Activated T-cell treated with anti-CD3 and anti-CD28 coated beads, Interleukin-2, amount 50 U/mL, for 24 hours (primary cell): ENCODE data around the gene SCAANT1.
A peak's percentile ranks its signal among the peaks of the same experiment; 100 is the strongest.

Experiments used
- DNase-seq: peaks from one replicate; pipeline ENCODE4 v3.0.0-alpha.2; 2020
- H3K27ac Mint-ChIP-seq: 2 replicates; pipeline ENCODE4 v1.8.0; 2020; ENCODE audit warnings: mild to moderate bottlenecking, mixed read lengths
- H3K27me3 Mint-ChIP-seq: 2 replicates; pipeline ENCODE4 v1.8.0; 2020; ENCODE audit warnings: mixed read lengths
- H3K36me3 Mint-ChIP-seq: 2 replicates; pipeline ENCODE4 v1.8.0; 2020; ENCODE audit warnings: low read depth, mixed read lengths
- H3K4me1 Mint-ChIP-seq: 2 replicates; pipeline ENCODE4 v1.8.0; 2020; ENCODE audit warnings: low read depth, mixed read lengths
- H3K4me3 Mint-ChIP-seq: 2 replicates; pipeline ENCODE4 v1.8.0; 2020; ENCODE audit warnings: mild to moderate bottlenecking, moderate library complexity, mixed read lengths
- H3K9me3 Mint-ChIP-seq: 2 replicates; pipeline ENCODE4 v1.8.0; 2020; ENCODE audit warnings: mixed read lengths

Gene SCAANT1

GRCh38 chr3:63945558-63946096 is 33.4 kb upstream of the SCAANT1 start:
- Mint-ChIP-seq H3K9me3 (no peaks in the 10 kb centered on the region), H3K36me3 (peaks cover 73% of the 10 kb centered on the region), H3K27ac (peak overlapping the region; percentile 4), H3K27me3 (no peaks in the 10 kb centered on the region), H3K4me1 (peaks cover 68% of the 10 kb centered on the region), H3K4me3 (no peak overlapping the region)
- no peak for DNase-seq

DNA sequence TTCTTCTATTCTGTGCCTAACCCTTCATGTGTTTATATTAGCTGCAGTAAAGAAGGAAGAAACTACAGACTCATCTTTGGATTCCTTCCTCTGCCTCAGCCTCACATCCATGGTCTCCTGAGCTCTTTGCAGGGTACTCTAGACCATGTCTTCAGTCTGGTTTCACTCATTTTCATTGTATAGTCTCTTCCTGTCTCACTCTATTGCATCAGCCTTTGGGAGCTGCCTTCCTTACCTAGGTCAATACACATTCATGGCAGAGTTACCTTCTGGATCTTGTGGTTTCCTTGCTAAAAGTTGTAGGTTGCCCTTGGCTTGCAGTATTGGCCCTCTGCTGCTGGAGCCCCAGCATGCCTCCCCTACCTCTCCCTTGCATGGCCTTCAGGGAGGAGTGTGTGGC is 31.5 kb upstream of the SCAANT1 start:
- DNase-seq = no peak
- no peaks in the 10 kb centered on the region for H3K27me3 Mint-ChIP-seq
- H3K4me1 Mint-ChIP-seq = peaks cover 70% of the 10 kb centered on the region
- H3K27ac Mint-ChIP-seq = peak overlapping the region; percentile 35
- peaks cover 81% of the 10 kb centered on the region for H3K36me3 Mint-ChIP-seq
- no peak overlapping the region for H3K4me3 Mint-ChIP-seq
- H3K9me3 Mint-ChIP-seq = no peaks in the 10 kb centered on the region

DNA sequence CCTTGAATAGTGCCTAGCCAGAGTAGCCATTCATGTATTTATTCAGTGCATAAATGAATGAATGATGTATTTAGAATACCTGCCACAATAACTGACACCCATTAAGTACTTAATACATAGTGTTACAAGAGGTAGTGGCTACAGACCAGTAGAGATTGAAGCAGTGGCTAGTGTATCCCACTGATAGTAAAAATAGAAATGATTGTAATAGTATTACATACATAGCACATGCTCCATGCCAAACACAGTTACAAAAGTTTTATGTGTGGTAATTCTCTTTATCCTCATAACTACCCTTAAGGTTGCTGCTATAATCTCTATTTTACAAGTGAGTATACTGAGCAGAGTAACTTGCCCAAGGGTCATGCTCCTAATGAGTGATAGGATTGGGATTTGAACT is 30.3 kb upstream of the SCAANT1 start:
- Mint-ChIP-seq H3K4me1 (peaks cover 71% of the 10 kb centered on the region), H3K36me3 (peaks cover 76% of the 10 kb centered on the region), H3K27me3 (no peaks in the 10 kb centered on the region), H3K4me3 (no peak overlapping the region), H3K9me3 (no peaks in the 10 kb centered on the region), H3K27ac (no peak overlapping the region)
- DNase-seq = no peak

DNA sequence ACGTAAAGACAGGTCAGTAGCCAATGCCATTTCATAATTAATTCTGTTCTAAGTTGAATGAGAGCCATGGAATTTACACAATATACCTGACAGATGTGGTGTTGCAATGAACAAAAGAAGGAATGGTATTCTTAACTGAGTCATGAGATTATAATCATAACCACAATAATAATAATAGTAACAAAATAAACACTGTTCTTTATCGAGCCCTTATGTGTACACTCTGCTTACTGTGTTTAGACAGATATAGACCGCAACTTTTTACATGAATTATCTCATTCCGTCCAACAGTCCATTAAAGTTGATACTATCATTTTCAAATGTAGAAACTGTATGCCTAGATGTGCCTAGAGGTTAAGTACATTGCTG is 28.2 kb upstream of the SCAANT1 start:
- no peaks in the 10 kb centered on the region for H3K27me3 Mint-ChIP-seq
- no peak for DNase-seq
- no peak overlapping the region for H3K27ac Mint-ChIP-seq
- no peaks in the 10 kb centered on the region for H3K9me3 Mint-ChIP-seq
- no peak overlapping the region for H3K4me3 Mint-ChIP-seq
- H3K4me1 Mint-ChIP-seq = peaks cover 68% of the 10 kb centered on the region
- H3K36me3 Mint-ChIP-seq = peaks cover 81% of the 10 kb centered on the region

DNA sequence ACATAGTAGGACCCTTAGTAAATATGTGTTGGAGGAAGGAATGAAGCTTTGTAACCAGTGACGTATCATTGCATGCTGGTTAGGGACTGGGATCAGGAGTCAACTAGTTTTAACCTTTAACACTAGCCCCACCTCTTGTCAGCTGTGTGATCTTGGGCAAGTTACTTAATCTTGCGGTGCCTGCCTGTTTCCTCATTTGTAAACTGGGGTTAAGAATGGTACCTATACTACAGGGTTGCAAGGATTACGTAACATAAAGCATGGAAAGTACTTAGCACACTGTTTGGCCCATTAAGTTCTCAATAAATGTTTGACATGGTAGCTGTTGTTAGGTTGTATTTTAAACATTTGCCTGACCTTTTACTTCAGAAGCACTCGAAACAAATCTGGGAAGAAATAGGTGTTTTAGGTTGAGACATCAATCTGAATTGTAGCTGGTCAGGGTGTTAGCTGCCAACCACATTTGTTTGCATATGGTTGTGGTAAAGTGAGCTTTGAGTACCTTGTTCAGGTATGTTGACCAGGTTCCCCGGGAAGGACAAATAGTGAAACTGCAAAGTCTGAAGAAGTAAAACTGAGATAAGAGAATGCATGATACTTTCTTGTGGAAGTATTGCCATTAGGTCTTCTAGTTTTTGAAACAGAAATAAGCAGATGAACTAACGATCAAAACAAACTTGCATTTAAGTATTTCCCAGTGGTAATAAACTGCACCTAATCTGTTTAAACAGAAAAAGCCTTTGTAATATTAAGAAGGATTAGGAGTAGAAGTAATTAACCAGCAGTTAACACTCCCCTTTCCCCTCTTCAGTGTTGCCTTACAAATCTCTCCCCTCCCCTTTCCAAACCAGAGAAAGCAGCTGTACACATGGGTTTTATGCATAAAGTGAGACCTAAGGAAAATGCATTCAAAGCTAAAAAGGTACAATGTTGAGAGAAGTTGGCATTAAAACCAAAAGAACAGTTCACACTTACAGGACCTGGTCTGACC is 25.8 kb upstream of the SCAANT1 start:
- no peaks in the 10 kb centered on the region for H3K27me3 Mint-ChIP-seq
- peaks cover 75% of the 10 kb centered on the region for H3K36me3 Mint-ChIP-seq
- H3K4me1 Mint-ChIP-seq = peaks cover 71% of the 10 kb centered on the region
- no peak for DNase-seq
- H3K4me3 Mint-ChIP-seq = no peak overlapping the region
- H3K27ac Mint-ChIP-seq = no peak overlapping the region
- H3K9me3 Mint-ChIP-seq = no peaks in the 10 kb centered on the region

GRCh38 chr3:63936925-63937324 is 24.7 kb upstream of the SCAANT1 start:
- Mint-ChIP-seq H3K27me3 (no peaks in the 10 kb centered on the region), H3K27ac (no peak overlapping the region), H3K9me3 (no peaks in the 10 kb centered on the region), H3K36me3 (peaks cover 77% of the 10 kb centered on the region), H3K4me3 (no peak overlapping the region), H3K4me1 (peaks cover 78% of the 10 kb centered on the region)
- DNase-seq = no peak

GRCh38 chr3:63934041-63934866 is 22.1 kb upstream of the SCAANT1 start:
- Mint-ChIP-seq H3K27me3 (no peaks in the 10 kb centered on the region), H3K4me1 (peaks cover 77% of the 10 kb centered on the region), H3K4me3 (peak overlapping the region; percentile 7), H3K27ac (peak overlapping the region; percentile 83), H3K36me3 (peaks cover 81% of the 10 kb centered on the region), H3K9me3 (no peaks in the 10 kb centered on the region)
- DNase-seq = no peak

DNA sequence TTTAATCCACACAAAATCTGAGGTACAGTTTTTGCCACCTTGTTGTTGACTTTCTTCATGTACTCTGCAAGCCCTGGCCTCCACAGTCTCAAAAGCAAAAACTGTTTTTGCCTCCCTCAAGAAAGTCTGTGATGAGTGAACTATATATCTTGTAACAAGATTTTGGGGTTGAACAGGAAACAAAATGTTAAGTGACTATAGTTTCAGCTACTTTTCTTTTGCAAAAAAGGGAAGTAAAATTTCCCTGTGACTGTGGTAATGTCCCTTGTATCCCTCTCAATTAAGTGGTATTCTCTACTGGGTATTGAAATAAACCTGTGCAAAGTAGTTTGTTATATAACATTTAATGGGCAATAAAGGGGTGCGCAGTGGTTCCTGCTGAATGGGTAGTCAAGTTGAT is 21.3 kb upstream of the SCAANT1 start:
- Mint-ChIP-seq H3K27me3 (no peaks in the 10 kb centered on the region), H3K9me3 (no peaks in the 10 kb centered on the region), H3K27ac (peak overlapping the region; percentile 83), H3K4me3 (peak overlapping the region; percentile 7), H3K4me1 (peaks cover 77% of the 10 kb centered on the region), H3K36me3 (peaks cover 82% of the 10 kb centered on the region)
- DNase-seq = no peak

DNA sequence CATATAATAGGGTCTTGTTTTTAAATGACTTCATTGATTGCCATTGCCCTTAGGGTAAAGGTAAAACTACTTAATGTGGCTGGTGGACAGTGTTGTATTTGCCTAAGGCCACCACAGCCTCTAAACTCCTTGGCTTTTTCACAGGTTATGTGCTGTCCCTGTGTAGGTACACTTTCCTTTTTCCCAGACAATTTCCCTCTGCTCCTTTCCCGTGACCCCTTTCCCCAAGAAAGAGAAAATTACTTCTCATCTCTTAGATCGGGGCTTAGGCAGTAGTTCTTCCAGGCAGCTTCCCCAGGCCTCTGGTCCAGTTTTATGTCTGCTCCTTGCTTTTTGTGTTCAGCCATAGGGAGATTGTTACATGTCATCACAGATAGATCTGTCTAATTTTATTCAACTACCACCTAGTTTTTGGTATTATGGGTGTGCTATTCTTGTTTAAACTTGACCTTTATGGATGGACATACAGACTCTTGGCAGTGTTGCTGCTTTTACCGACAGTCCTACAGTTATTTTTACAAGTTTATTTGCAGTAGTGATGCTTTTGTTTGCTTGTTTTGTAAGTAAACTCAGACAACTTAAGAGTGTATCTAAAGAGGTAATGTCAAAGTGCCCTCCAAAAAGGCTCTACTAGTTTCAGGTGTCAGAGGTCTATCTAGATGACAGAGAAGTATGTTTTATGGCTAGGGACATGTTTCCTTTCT is 20.5 kb upstream of the SCAANT1 start:
- H3K9me3 Mint-ChIP-seq = no peaks in the 10 kb centered on the region
- no peaks in the 10 kb centered on the region for H3K27me3 Mint-ChIP-seq
- H3K4me1 Mint-ChIP-seq = peaks cover 72% of the 10 kb centered on the region
- H3K4me3 Mint-ChIP-seq = no peak overlapping the region
- peaks cover 88% of the 10 kb centered on the region for H3K36me3 Mint-ChIP-seq
- peak overlapping the region; percentile 83 for H3K27ac Mint-ChIP-seq
- DNase-seq = no peak

DNA sequence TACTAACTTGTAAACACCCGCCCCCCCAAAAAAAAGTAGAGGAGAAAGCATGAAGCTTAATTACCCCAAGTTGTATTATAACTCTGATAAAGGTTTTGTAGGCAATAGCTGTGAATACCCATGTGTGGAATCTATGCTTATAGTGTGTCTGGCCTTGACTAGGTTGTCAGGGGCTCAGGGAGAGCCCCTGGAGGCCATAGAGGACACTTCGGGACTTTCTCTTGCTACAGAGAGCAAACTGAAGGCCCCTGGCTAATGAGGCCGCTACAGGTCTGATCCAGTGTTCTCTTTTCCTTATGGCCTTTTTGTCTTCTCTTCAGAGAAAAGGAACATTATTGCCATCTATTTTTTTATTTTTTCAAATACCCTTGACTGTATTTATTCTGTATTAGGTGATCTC is 19.1 kb upstream of the SCAANT1 start:
- Mint-ChIP-seq H3K9me3 (no peaks in the 10 kb centered on the region), H3K27ac (no peak overlapping the region), H3K4me1 (peaks cover 67% of the 10 kb centered on the region)

GRCh38 chr3:63927422-63928280 is 15.5 kb upstream of the SCAANT1 start:
- Mint-ChIP-seq H3K27me3 (no peaks in the 10 kb centered on the region), H3K4me1 (peaks cover 62% of the 10 kb centered on the region), H3K9me3 (no peaks in the 10 kb centered on the region), H3K27ac (no peak overlapping the region), H3K36me3 (peaks cover 96% of the 10 kb centered on the region), H3K4me3 (no peak overlapping the region)
- no peak for DNase-seq

More for the DNA sequence above, 19.1 kb upstream of the SCAANT1 start:
- Mint-ChIP-seq H3K36me3 (peaks cover 89% of the 10 kb centered on the region), H3K27me3 (no peaks in the 10 kb centered on the region), H3K4me3 (no peak overlapping the region)
- DNase-seq = no peak

DNA sequence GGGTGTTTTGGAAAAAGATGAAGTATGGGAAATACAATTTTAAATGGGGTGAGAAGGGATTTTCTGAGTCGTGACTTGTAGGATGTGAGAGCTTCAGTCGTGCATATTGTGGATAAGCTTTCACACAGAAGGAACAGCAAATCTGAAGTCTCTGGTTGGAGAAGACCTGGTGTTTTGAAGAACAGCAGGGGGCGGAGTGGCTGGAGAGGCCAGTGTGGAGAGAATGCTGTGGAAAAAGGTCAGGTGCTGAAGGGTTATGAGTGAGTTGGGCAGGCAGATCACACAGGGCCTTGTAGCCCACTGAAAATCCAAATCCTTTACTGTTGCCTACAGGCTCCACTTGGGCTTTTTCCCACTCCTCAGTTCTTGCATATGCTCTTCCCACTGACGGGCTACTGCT is 14.1 kb upstream of the SCAANT1 start:
- Mint-ChIP-seq H3K27ac (no peak overlapping the region), H3K4me1 (peaks cover 58% of the 10 kb centered on the region), H3K9me3 (no peaks in the 10 kb centered on the region), H3K27me3 (no peaks in the 10 kb centered on the region), H3K4me3 (no peak overlapping the region), H3K36me3 (peaks cover 97% of the 10 kb centered on the region)
- DNase-seq = no peak

DNA sequence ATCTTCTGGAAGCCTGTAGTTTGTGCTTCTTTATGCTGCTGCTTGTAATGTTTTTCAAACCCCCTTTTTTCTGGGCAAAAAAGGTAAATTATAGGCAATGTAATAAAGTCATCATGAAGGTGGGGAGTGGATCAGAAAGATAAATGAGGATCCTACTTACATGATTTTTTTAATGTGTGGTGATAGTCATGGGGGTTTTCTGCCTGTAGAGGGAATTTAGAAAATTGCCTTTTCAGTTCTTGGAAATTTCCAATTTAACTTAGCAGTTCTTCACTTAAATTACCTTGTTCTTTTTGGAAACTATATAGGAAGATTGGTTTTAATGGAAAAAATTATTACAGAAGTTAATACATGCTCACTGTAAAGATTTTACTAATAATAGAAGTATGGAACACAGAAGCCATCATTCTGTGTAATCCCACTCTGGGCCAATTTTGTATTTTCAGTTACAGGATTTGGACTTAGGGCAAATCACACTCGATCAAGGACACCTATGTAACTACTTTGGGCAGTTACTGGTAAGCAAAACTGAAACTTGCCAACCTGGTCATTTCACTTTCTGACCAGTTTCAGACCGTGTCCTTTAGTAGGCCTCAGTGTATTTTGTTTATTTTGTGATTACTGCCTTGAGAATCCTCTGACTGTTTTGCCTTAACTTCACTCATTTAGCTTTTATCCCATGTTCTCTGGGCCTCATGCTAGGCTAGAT is 10.5 kb upstream of the SCAANT1 start:
- no peaks in the 10 kb centered on the region for H3K9me3 Mint-ChIP-seq
- H3K36me3 Mint-ChIP-seq = peaks cover 97% of the 10 kb centered on the region
- no peak for DNase-seq
- H3K27me3 Mint-ChIP-seq = no peaks in the 10 kb centered on the region
- H3K27ac Mint-ChIP-seq = no peak overlapping the region
- H3K4me1 Mint-ChIP-seq = peaks cover 70% of the 10 kb centered on the region
- no peak overlapping the region for H3K4me3 Mint-ChIP-seq
